OCI-LY1 (cell line): ENCODE measurements around the gene FABP6.

Experiments
- CTCF ChIP-seq: fragments of 200-600 bp; sonication (generic), shearing (Covaris generic); IDR thresholded peaks from 2 replicates; pipeline ENCODE4 v1.5.1; 2017; ENCODE audit warnings: mild to moderate bottlenecking, antibody characterized with exemption, low read length, moderate library complexity, mixed read lengths
- EZH2 ChIP-seq: fragments of 200-600 bp; sonication (generic), shearing (Covaris generic); IDR thresholded peaks from 2 replicates; pipeline ENCODE4 v1.8.0; 2017; ENCODE audit warnings: borderline replicate concordance, mixed run types, mild to moderate bottlenecking, antibody characterized with exemption, low read length, moderate library complexity, mixed read lengths

GRCh38 chr5:160251406-160252155 is 22.3 kb downstream of the FABP6 start:
- TF ChIP-seq CTCF, result no peak
- TF ChIP-seq EZH2, result no peak
